ENCODE data around the gene KDM1A. TPM values are rescaled to one million over a fixed set of nuclear protein-coding genes. Genes with fewer than 3 reads are reported as not detected.
"Not testable (repeated sequence)": the region's sequence is repeated elsewhere in the genome, so short reads cannot be mapped to it uniquely, and the experiment has no call there.

The KDM1A gene
- total RNA-seq, 1 experiment from 2014 or later = 110 TPM

DNA sequence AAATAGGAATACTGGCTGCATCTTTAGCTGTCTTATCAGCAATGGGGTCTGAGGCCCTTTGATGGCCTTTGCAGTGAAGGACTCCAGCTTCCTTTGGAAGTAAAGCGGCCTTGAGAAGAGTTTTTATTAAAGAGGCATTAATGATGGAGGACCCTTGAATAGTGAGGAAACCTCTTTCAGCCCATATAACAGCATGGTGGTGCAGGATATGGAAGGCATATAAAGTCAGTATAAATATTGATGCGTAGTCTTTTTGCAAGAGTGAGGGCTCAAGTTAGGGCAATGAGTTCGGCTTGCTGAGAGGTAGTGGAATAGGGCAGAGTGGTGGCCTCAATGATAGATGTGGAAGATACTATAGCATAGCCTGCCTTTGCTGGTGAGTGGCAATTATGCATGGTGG, 19.1 kb upstream of the KDM1A start:
- H3K79me2 ChIP-seq (ENCODE audit: low read length); H3K9ac ChIP-seq (ENCODE audit: low read length); H3K27me3 ChIP-seq (ENCODE audit: low read length): not testable (repeated sequence)

DNA sequence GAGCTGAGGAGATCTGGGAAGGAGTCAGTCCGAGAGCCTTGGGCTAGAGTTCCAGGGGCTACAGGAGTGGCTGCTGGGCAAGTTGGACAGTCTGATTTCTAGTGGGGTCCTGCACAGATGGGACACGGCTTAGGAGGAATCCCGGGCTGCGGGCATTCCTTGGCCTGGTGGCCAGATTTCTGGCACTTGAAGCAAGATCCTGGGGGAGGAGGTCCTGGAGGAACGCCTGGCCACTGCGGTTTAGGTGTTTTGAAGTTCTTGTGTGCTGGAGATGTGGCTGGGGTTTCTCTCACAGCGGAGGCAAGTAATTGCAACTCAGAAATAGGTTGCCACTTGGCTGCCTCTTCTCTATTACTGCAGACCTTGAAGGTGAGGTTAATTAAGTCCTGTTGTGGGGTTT, 17.1 kb upstream of the KDM1A start:
- H3K9me3 ChIP-seq (ENCODE audit: low read length); H3K4me1 ChIP-seq (ENCODE audit: low read length); DNase-seq; H3K9me2 ChIP-seq (replicated peaks; ENCODE audit: insufficient read depth, low read length); H4K20me1 ChIP-seq (ENCODE audit: insufficient read depth, low read depth, low read length); H3K36me3 ChIP-seq (ENCODE audit: insufficient read depth, low read length); H3K27me3 ChIP-seq (ENCODE audit: low read length); H3K27ac ChIP-seq (ENCODE audit: low read length); H3K4me2 ChIP-seq (ENCODE audit: low read depth, low read length, poor library complexity, severe bottlenecking); H3K79me2 ChIP-seq (ENCODE audit: low read length); H3K9ac ChIP-seq (ENCODE audit: low read length); H2AFZ ChIP-seq (ENCODE audit: low read length); H3K4me3 ChIP-seq (ENCODE audit: low read length): not testable (repeated sequence)

More for the DNA sequence above, 19.1 kb upstream of the KDM1A start:
- not testable (repeated sequence) for H3K4me3 ChIP-seq (ENCODE audit: low read length); H3K36me3 ChIP-seq (ENCODE audit: insufficient read depth, low read length); H4K20me1 ChIP-seq (ENCODE audit: insufficient read depth, low read depth, low read length); H2AFZ ChIP-seq (ENCODE audit: low read length); H3K4me1 ChIP-seq (ENCODE audit: low read length); H3K4me2 ChIP-seq (ENCODE audit: low read depth, low read length, poor library complexity, severe bottlenecking); H3K27ac ChIP-seq (ENCODE audit: low read length); H3K9me2 ChIP-seq (replicated peaks; ENCODE audit: insufficient read depth, low read length); H3K9me3 ChIP-seq (ENCODE audit: low read length)
- DNase-seq = peak; percentile 19

DNA sequence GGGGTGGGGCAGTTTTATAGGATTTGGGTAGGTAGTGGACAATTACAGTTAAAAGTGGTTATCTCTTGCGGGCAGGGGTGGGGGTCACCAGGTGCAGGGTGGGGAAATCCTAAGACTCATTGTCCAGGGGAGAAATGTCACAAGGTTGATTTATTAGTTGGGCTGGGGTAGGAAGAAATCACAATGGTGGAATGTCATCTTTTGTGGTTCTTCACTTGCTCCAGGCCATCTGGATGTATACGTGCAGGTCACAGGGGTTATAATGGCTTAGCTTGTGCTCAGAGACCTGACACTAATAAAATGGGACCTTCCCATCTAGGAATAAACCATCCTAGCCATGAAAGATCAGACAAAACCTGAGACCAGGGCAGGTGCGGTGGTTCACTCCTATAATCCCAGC, 15.2 kb upstream of the KDM1A start:
- Histone ChIP-seq H3K9ac (ENCODE audit: low read length) (no peak overlapping the region), H3K4me2 (ENCODE audit: low read depth, low read length, poor library complexity, severe bottlenecking) (no peak overlapping the region)

DNA sequence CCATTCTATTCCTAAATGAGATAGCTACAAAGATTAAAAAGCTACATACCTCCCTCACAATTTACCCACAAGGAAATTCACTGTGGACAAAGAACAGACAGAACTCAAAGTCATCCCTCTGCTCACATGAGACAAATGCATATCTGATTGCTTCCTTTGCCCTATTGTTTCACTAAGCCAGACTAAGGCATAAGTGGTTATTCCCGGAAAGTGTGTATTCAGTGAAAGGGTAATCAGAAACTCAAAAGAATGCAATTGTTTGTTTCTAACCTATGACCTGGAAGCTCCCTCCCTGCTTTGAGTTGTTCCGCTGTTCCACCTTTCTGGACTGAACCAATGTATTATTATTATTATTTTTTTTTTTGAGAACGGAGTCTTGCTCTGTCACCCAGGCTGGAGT, 14.5 kb upstream of the KDM1A start:
- DNase-seq; H3K9me2 ChIP-seq (replicated peaks; ENCODE audit: insufficient read depth, low read length); H3K9me3 ChIP-seq (ENCODE audit: low read length); H4K20me1 ChIP-seq (ENCODE audit: insufficient read depth, low read depth, low read length); H3K36me3 ChIP-seq (ENCODE audit: insufficient read depth, low read length); H3K27ac ChIP-seq (ENCODE audit: low read length); H3K4me2 ChIP-seq (ENCODE audit: low read depth, low read length, poor library complexity, severe bottlenecking); H3K4me3 ChIP-seq (ENCODE audit: low read length); H2AFZ ChIP-seq (ENCODE audit: low read length); H3K9ac ChIP-seq (ENCODE audit: low read length); H3K27me3 ChIP-seq (ENCODE audit: low read length); H3K79me2 ChIP-seq (ENCODE audit: low read length); H3K4me1 ChIP-seq (ENCODE audit: low read length): not testable (repeated sequence)

More for the DNA sequence above, 15.2 kb upstream of the KDM1A start:
- no peaks in the 10 kb centered on the region for H3K27me3 ChIP-seq (ENCODE audit: low read length)
- DNase-seq = no peak
- no peaks in the 10 kb centered on the region for H4K20me1 ChIP-seq (ENCODE audit: insufficient read depth, low read depth, low read length)
- no peak overlapping the region for H3K4me3 ChIP-seq (ENCODE audit: low read length)
- no peak overlapping the region for H2AFZ ChIP-seq (ENCODE audit: low read length)
- H3K79me2 ChIP-seq (ENCODE audit: low read length) = no peaks in the 10 kb centered on the region
- no peaks in the 10 kb centered on the region for H3K4me1 ChIP-seq (ENCODE audit: low read length)
- H3K9me3 ChIP-seq (ENCODE audit: low read length) = no peaks in the 10 kb centered on the region
- H3K27ac ChIP-seq (ENCODE audit: low read length) = no peak overlapping the region
- no peaks in the 10 kb centered on the region for H3K9me2 ChIP-seq (replicated peaks; ENCODE audit: insufficient read depth, low read length)
- H3K36me3 ChIP-seq (ENCODE audit: insufficient read depth, low read length) = no peaks in the 10 kb centered on the region

DNA sequence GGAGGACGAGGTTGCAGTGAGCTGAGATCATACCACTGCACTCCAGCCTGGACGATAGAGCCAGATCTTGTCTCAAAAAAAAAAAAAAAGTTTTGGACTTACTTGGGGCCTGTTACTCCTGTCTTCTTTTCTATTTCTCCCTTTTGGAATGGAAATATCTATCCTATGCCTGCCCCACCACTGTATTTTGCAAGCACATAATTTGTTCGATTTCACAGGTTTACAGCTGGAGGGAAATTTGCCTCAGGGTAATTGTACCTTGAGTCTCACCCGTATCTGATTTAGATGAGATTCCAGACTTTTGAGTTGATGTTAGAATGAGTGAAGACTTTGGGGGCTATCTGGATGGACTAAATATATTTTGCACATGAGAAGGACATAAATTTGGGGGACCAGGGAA, 12.2 kb upstream of the KDM1A start:
- H3K9me2 ChIP-seq (replicated peaks; ENCODE audit: insufficient read depth, low read length) = no peaks in the 10 kb centered on the region
- H3K9ac ChIP-seq (ENCODE audit: low read length) = no peak overlapping the region
- H2AFZ ChIP-seq (ENCODE audit: low read length) = no peak overlapping the region
- H3K27me3 ChIP-seq (ENCODE audit: low read length) = no peaks in the 10 kb centered on the region
- no peaks in the 10 kb centered on the region for H3K79me2 ChIP-seq (ENCODE audit: low read length)
- no peaks in the 10 kb centered on the region for H3K36me3 ChIP-seq (ENCODE audit: insufficient read depth, low read length)
- H4K20me1 ChIP-seq (ENCODE audit: insufficient read depth, low read depth, low read length) = no peaks in the 10 kb centered on the region; the same call in 1 of the 2 replicates
- H3K4me2 ChIP-seq (ENCODE audit: low read depth, low read length, poor library complexity, severe bottlenecking) = no peak overlapping the region
- H3K27ac ChIP-seq (ENCODE audit: low read length) = no peak overlapping the region
- H3K4me3 ChIP-seq (ENCODE audit: low read length) = no peak overlapping the region
- peaks cover 16% of the 10 kb centered on the region for H3K4me1 ChIP-seq (ENCODE audit: low read length)
- no peak for DNase-seq
- H3K9me3 ChIP-seq (ENCODE audit: low read length) = no peaks in the 10 kb centered on the region

DNA sequence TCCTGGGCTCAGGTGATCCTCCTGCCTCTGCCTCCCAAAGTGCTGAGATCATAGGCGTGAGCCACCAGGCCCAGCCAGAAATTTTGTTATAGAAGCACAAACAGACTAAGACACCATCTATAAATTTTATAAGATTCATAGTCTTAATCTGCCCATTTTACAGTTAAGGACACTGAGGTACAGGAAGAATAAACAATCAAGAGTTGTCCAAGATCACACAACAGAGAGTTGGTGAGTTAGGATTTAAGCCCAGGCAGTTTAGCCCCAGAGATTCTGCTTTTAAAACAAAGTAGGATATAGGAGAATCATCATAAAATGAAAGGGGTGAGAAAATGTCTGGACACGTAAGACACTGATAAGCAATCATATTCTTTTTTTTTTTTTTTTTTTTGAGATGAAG, 10.4 kb upstream of the KDM1A start:
- H3K9me3 ChIP-seq (ENCODE audit: low read length) = no peaks in the 10 kb centered on the region
- no peaks in the 10 kb centered on the region for H3K79me2 ChIP-seq (ENCODE audit: low read length)
- no peaks in the 10 kb centered on the region for H3K36me3 ChIP-seq (ENCODE audit: insufficient read depth, low read length)
- no peaks in the 10 kb centered on the region; the same call in 1 of the 2 replicates for H4K20me1 ChIP-seq (ENCODE audit: insufficient read depth, low read depth, low read length)
- no peak overlapping the region for H3K27ac ChIP-seq (ENCODE audit: low read length)
- DNase-seq = no peak
- H3K9me2 ChIP-seq (replicated peaks; ENCODE audit: insufficient read depth, low read length) = no peaks in the 10 kb centered on the region
- no peaks in the 10 kb centered on the region for H3K27me3 ChIP-seq (ENCODE audit: low read length)
- no peak overlapping the region for H3K4me3 ChIP-seq (ENCODE audit: low read length)
- H3K4me1 ChIP-seq (ENCODE audit: low read length) = peaks cover 23% of the 10 kb centered on the region
- no peak overlapping the region for H3K9ac ChIP-seq (ENCODE audit: low read length)
- no peak overlapping the region for H2AFZ ChIP-seq (ENCODE audit: low read length)
- H3K4me2 ChIP-seq (ENCODE audit: low read depth, low read length, poor library complexity, severe bottlenecking) = no peak overlapping the region

DNA sequence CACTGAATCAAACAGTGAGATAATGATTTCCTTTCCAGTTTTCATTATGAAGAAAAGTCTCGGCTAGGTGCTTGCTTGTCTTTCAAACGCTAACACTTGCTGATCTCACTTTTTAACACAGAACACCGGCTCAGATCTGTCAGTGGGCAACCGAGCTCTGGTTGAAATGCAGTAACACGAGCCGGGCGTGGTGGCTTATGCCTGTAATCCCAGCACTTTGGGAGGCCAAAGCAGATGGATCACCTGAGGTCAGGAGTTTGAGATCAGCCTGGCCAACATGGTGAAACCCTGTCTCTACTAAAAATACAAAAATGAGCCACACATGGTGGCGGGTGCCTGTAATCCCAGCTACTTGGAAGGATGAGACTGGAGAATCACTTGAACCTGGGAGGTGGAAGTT, 9.2 kb upstream of the KDM1A start:
- H3K9me3 ChIP-seq (ENCODE audit: low read length); H3K36me3 ChIP-seq (ENCODE audit: insufficient read depth, low read length); H3K27ac ChIP-seq (ENCODE audit: low read length); H3K27me3 ChIP-seq (ENCODE audit: low read length); DNase-seq; H2AFZ ChIP-seq (ENCODE audit: low read length); H3K79me2 ChIP-seq (ENCODE audit: low read length); H3K4me2 ChIP-seq (ENCODE audit: low read depth, low read length, poor library complexity, severe bottlenecking); H3K9me2 ChIP-seq (replicated peaks; ENCODE audit: insufficient read depth, low read length); H3K9ac ChIP-seq (ENCODE audit: low read length); H4K20me1 ChIP-seq (ENCODE audit: insufficient read depth, low read depth, low read length); H3K4me3 ChIP-seq (ENCODE audit: low read length): not testable (repeated sequence)
- H3K4me1 ChIP-seq (ENCODE audit: low read length) = peaks cover 25% of the 10 kb centered on the region

DNA sequence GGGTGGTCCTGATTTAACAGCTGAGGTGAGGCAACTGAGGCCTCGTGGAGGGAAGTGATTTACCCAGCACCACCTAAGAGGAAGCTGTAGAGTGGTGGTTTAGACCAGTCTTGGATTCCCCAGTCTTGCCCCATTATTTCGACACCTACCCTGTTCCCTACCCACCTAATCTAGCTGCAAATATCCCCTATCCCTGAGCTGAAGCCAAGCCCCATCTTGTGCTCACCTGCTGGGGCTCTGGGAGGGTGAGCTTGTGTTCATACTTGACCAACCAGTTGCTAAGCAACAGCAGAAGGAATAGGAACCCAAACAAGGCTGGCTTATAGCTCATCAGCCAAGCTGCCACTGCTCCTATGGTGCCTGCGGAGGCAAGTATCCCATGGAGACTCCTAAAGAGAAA, 5.6 kb upstream of the KDM1A start:
- peak; percentile 55 for DNase-seq
- Histone ChIP-seq H3K4me2 (ENCODE audit: low read depth, low read length, poor library complexity, severe bottlenecking) (no peak overlapping the region), H3K27me3 (ENCODE audit: low read length) (no peaks in the 10 kb centered on the region), H3K9me3 (ENCODE audit: low read length) (no peaks in the 10 kb centered on the region), H3K27ac (ENCODE audit: low read length) (no peak overlapping the region), H2AFZ (ENCODE audit: low read length) (no peak overlapping the region), H3K36me3 (ENCODE audit: insufficient read depth, low read length) (no peaks in the 10 kb centered on the region), H3K79me2 (ENCODE audit: low read length) (no peaks in the 10 kb centered on the region), H3K9ac (ENCODE audit: low read length) (no peak overlapping the region), H3K9me2 (replicated peaks; ENCODE audit: insufficient read depth, low read length) (no peaks in the 10 kb centered on the region), H3K4me3 (ENCODE audit: low read length) (no peak overlapping the region), H4K20me1 (ENCODE audit: insufficient read depth, low read depth, low read length) (no peaks in the 10 kb centered on the region; the same call in 1 of the 2 replicates), H3K4me1 (ENCODE audit: low read length) (peaks cover 30% of the 10 kb centered on the region)

DNA sequence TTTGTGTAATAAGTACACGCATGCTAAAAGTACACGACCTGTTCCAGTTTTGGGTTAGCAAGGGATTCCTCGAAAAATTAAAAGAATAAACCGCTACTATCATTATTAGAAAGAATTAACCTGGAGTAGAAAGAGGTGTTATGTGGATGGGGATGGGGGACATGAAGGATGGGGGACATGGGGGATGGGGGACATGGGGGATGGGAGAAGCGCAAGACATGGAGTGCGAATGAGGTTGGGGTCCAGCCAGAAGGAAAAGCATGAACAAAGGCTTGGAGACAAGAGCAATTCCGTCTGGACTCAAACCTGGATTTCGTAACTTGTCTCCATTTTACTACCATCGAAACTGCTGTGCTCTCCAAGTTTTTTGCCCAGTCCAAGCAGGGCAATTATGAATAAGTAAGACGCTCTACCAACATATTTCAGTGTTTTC, 591 bp upstream of the KDM1A start:
- H2AFZ ChIP-seq (ENCODE audit: low read length) = peak overlapping the region; percentile 90
- peak overlapping the region; percentile 99 for H3K9ac ChIP-seq (ENCODE audit: low read length)
- H3K79me2 ChIP-seq (ENCODE audit: low read length) = peaks cover 44% of the 10 kb centered on the region
- H3K9me2 ChIP-seq (replicated peaks; ENCODE audit: insufficient read depth, low read length) = no peaks in the 10 kb centered on the region
- H3K4me2 ChIP-seq (ENCODE audit: low read depth, low read length, poor library complexity, severe bottlenecking) = peak overlapping the region; percentile 81
- H3K4me1 ChIP-seq (ENCODE audit: low read length) = peaks cover 29% of the 10 kb centered on the region
- H3K4me3 ChIP-seq (ENCODE audit: low read length) = peak overlapping the region; percentile 95
- no peak overlapping the region for H3K27ac ChIP-seq (ENCODE audit: low read length)
- H3K9me3 ChIP-seq (ENCODE audit: low read length) = peaks cover 10% of the 10 kb centered on the region
- no peak for DNase-seq
- peaks cover 18% of the 10 kb centered on the region for H3K36me3 ChIP-seq (ENCODE audit: insufficient read depth, low read length)
- no peaks in the 10 kb centered on the region for H3K27me3 ChIP-seq (ENCODE audit: low read length)
- H4K20me1 ChIP-seq (ENCODE audit: insufficient read depth, low read depth, low read length) = peaks cover 26% of the 10 kb centered on the region; the same call in 1 of the 2 replicates

Measured in Karpas-422 (cell line).